GM18951 (cell line): ENCODE measurements around the gene JAG1.
"Not testable (repeated sequence)": the region's sequence is repeated elsewhere in the genome, so short reads cannot be mapped to it uniquely, and the experiment has no call there.

ENCODE experiments used
- POLR2A ChIP-seq: IDR thresholded peaks from 4 replicates; pipeline ENCODE4 v1.6.1; 2011; ENCODE audit warnings: mild to moderate bottlenecking; ENCODE audit not compliant: insufficient read length, insufficient read depth; ENCODE audit errors: extremely low read depth
- in situ Hi-C: fragments of 300-500 bp; cut with MboI; formaldehyde crosslinking; loops from one replicate; pipeline ENCODE4 v1.12.0; 2022; ENCODE audit warnings: low sequenced_read_pairs, mixed read lengths, inconsistent platforms; ENCODE audit not compliant: unreplicated experiment

The JAG1 gene

GRCh38 chr20:10629946-10630650 is 43.7 kb downstream of the JAG1 start:
- no peak for TF ChIP-seq POLR2A
- in situ Hi-C loops: no loop called here

GRCh38 chr20:10626896-10627295 is 46.9 kb downstream of the JAG1 start:
- TF ChIP-seq POLR2A: no peak
- in situ Hi-C loops: no loop called here

DNA sequence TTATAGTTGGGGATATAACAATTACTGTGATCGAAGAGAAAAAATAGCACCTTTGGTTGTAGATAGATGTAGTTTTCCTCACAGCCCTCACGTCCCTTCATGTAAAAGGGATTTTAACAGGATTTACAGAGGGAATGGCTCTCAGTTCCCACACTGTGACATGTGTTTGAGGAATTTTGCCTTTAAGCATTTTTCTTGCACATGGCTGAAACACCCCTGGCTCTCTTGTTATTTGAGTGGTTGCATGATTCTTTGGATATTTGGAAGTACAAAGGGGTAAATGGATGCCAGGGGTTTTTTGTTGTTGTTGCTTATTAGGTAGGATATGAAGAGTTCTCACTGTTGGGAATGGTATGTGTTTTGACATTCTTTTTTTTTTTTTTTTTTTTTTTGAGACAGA is 48.2 kb downstream of the JAG1 start:
- in situ Hi-C loops: no loop called here
- TF ChIP-seq POLR2A: no peak

- in situ Hi-C loops: no loop called here
- no peak for TF ChIP-seq POLR2A
Measured at GRCh38 chr20:10622657-10623418, 51.0 kb downstream of the JAG1 start.

DNA sequence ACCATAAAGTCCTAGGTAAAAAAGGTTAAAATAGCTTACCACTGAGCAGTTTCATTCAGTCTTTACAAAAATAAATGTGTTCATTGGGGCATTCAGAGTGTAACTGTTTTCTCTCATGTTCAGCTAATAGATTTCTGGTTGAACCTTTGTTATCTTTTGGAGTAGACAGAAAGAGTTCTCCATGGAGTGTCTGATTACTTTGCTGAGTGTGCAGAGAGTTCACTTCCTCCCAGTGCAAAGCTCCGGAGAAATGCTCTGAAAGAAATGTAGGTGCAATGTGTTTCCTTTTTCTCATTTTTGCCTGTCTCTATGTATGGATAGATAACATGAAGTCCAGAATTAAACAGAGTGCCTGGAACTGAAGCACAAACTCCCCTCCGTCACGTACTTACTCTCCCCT is 52.6 kb downstream of the JAG1 start:
- in situ Hi-C loops: no loop called here
- no peak for TF ChIP-seq POLR2A

GRCh38 chr20:10619427-10619826 is 54.4 kb downstream of the JAG1 start:
- TF ChIP-seq POLR2A: no peak
- in situ Hi-C loops: no loop called here

DNA sequence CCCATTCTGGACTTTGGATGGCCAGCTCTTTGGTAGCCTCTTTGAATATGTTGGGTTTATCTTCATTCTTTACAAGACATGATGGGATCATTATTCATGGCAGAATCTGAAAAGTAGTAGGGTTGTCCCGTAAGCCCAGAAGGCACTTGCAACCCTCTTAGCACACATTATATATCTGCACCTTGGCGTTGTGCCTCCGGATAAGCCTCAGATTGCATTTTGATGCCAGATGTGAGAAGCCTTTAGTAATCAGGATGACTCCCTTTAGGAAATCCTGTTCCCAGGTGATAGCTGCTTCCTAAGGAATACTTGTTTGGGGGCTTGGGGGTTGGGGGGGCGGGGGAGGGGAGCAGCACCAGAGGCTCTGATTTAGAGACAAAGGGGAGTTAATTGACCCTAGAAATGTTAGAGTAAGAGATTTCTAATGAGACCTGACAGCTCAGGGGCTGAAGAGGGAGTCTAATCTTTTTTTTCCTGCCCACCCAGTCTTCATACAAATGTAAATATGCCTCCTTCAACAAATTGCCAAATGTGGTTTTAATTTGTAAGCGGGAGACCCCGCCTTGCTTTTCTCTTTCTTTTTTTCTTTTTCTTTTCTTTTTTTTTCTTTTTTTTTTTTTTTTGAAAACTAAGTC is 55.1 kb downstream of the JAG1 start:
- TF ChIP-seq POLR2A: no peak
- in situ Hi-C loops: no loop called here

DNA sequence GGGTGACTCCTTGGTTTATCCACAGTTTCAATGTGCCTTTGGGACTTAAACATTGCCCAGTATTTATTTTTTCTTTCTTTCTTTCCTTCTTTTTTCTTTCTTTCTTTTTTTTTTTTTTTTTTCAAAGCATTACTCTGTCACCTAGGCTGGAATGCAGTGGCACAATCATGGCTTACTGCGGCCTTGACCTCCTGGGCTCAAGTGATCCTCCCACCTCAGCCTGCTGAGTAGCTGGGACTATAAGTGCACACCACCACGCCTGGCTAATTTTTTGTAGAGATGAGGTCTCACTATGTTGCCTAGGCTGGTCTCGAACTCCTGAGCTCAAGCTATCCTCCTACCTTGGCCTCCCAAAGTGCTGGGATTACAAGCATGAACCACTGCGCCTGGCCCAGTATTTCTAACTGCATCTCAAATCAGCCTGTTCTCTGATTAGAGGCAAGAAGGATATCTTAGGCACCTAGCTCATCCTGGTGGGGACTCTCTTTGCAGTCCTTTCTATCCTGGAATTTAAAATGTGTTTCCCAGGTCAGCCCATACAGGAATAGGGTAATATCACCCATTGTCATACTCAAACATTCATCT is 56.2 kb downstream of the JAG1 start:
- in situ Hi-C loops: not testable (repeated sequence)

DNA sequence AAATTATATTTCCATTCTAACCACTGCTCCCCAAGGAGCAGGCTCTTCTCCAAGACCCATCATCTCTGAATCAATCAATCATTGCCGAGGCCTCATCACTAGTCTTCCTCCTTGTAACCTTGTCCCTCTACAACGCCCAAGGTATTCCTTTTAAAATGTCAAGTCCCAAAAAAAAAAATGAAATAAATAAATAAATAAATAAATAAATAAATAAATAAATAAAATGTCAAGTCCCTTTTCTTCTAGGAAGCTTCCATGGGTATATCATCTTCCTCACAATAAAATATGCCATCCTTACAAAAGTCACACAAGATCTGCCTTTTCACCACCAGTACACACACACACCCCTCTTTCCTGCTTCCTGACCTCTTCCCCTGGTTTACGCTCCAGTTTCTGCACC is 57.6 kb downstream of the JAG1 start:
- in situ Hi-C loops: no loop called here
- TF ChIP-seq POLR2A: no peak

DNA sequence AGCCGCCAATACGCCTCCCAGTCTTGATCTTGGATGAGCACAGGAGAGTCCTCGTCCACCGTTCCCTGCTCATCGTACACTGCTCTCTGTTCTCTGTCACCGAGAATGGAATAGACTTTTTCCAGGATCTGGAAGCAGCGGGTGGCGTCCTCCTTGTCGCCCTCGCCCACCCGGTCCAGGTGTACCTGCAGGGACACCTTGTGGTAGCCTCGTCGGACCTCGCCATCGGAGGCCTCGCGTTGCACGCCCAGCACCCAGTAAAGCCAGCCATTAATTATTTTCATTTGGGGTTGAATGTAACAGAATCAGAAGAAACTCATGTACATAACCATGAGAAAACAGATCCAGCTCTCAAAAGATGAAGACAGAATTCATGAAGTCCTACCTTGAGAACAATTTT is 59.9 kb downstream of the JAG1 start:
- no peak for TF ChIP-seq POLR2A
- in situ Hi-C loops: no loop called here

DNA sequence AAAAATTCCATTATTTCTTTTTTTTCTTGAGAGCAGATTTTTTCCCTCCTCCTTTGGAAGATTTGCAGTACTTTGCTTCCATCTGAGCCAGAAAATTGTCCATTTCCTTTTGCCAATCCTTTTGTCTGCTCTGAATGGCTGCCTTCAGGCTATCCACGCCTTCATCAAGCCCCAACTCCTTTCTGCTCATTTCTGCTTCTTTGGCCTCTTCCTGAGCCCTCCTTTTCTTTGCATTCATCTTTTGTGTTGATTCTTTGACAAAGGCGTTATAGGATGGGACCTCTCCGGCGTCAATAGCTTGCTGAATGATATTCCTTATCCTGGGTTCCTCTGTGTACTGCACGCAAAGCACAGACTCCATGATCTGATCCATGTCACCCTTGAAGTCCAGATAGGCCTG is 60.4 kb downstream of the JAG1 start:
- in situ Hi-C loops: not testable (repeated sequence)

DNA sequence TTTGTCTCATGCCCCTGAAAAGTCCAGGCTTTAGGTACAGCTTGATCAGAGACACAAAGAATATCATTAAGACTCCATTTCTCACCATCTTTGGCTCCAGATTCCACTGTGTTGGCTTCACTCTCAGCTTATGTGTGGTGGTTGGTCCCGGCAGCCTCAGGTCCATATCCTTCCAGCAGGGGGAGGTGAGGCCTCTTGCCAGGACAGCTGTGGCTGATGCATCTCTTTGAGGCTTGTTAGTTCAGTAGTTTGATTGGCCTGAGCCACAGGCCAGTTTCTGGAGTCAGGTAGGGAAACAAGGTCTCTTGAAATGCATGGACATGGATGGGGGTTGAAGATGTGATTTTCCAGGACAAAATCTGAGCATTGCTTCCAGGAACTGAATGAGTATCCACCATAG is 62.4 kb downstream of the JAG1 start:
- no peak for TF ChIP-seq POLR2A
- in situ Hi-C loops: no loop called here

GRCh38 chr20:10610251-10610650 is 63.5 kb downstream of the JAG1 start:
- TF ChIP-seq POLR2A: no peak
- in situ Hi-C loops: no loop called here

DNA sequence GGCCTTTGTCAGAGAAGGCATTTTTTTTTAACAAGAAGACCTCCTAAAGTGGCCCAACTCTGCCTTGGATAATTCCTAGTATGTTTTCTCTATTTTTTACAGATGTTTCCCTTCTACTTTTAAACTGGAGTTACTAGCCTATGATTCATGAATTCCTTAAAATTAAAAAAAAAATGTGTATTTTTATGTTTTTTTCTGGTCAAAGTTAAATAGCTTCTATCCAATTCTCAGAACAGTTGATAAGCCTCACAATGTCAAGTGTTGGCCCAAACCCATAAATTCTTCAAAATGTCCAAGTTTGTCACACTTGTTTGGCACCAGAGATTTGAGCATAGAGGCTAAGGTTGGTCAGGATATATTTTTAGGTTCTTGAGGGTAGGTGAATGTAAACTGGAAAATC is 64.0 kb downstream of the JAG1 start:
- no peak for TF ChIP-seq POLR2A
- in situ Hi-C loops: no loop called here
